IMR-90 (cell line): ENCODE measurements around the gene MRGPRF. TPM values are rescaled to one million over a fixed set of nuclear protein-coding genes. Genes with fewer than 3 reads are reported as not detected.

Source experiments
- ATAC-seq: fragments of 200-7000 bp; cut with Tn5 transposase; 2 replicates; pipeline ENCODE4 v1.9.1; 2020; ENCODE audit warnings: low read depth, mild to moderate bottlenecking, moderate library complexity
- BruUV-seq: library from RNA; stranded (reverse); fragments of 400-500 nt; replicated peaks from 2 replicates; lab custom pipeline; 2021; lab: Mats Ljungman, UMichigan
- CTCF ChIA-PET: fragments of 300-600 bp; formaldehyde crosslinking; extraction: SDS; loops from one replicate; lab custom pipeline; 2021; ENCODE audit warnings: antibody characterized with exemption; lab: Yijun Ruan, JAX
- POLR2A ChIA-PET: fragments of 300-600 bp; sonication (Branson Sonifier 250); formaldehyde crosslinking; loops from one replicate; lab custom pipeline; 2022; ENCODE audit warnings: antibody characterized with exemption; ENCODE audit not compliant: unreplicated experiment; lab: Charles Lee
- DNase-seq: peaks from one replicate; pipeline ENCODE4 v3.0.0; 2013
- H2AFZ ChIP-seq: replicated peaks from 2 replicates; pipeline ENCODE3; 2013; ENCODE audit warnings: low read length, mild to moderate bottlenecking; ENCODE audit not compliant: poor library complexity
- H2AK5ac ChIP-seq: 2 replicates; pipeline ENCODE4 v1.6.1; 2013; ENCODE audit warnings: low read depth, low read length, inconsistent platforms
- H2AK9ac ChIP-seq: replicated peaks from 2 replicates; pipeline ENCODE3; 2013; ENCODE audit warnings: mild to moderate bottlenecking, low read depth, low read length, moderate library complexity; ENCODE audit not compliant: poor library complexity
- H2BK120ac ChIP-seq: 2 replicates; pipeline ENCODE4 v1.6.1; 2013; ENCODE audit warnings: low read depth, low read length, inconsistent platforms
- H2BK15ac ChIP-seq: 3 replicates; pipeline ENCODE4 v1.6.1; 2013; ENCODE audit warnings: low read depth, low read length, inconsistent platforms
- H2BK20ac ChIP-seq: 2 replicates; pipeline ENCODE4 v1.6.1; 2013; ENCODE audit warnings: low read depth, mild to moderate bottlenecking, inconsistent platforms, low read length, moderate library complexity
- H2BK5ac ChIP-seq: 2 replicates; pipeline ENCODE4 v1.6.1; 2013; ENCODE audit warnings: mild to moderate bottlenecking, low read depth, low read length, inconsistent platforms; ENCODE audit not compliant: poor library complexity, severe bottlenecking
- H3K14ac ChIP-seq: replicated peaks from 2 replicates; pipeline ENCODE4 v1.6.1; 2013; ENCODE audit warnings: low read depth, low read length, inconsistent platforms
- H3K18ac ChIP-seq: 2 replicates; pipeline ENCODE4 v1.6.1; 2013; ENCODE audit warnings: low read depth, low read length, control low read depth
- H3K23ac ChIP-seq: 2 replicates; pipeline ENCODE4 v1.6.1; 2013; ENCODE audit warnings: low read depth, low read length, inconsistent platforms
- H3K27ac ChIP-seq: 2 replicates; pipeline ENCODE4 v1.5.1; 2013; ENCODE audit warnings: mild to moderate bottlenecking, control low read depth, low read length; ENCODE audit not compliant: insufficient read depth
- H3K27me3 ChIP-seq: 2 replicates; pipeline ENCODE4 v1.6.1; 2013; ENCODE audit warnings: low read length; ENCODE audit not compliant: control insufficient read depth, insufficient read depth
- H3K36me3 ChIP-seq: 2 replicates; pipeline ENCODE4 v1.6.1; 2013; ENCODE audit warnings: low read length, mixed read lengths; ENCODE audit not compliant: control insufficient read depth, insufficient read depth
- H3K4ac ChIP-seq: 2 replicates; pipeline ENCODE4 v1.6.1; 2013; ENCODE audit warnings: low read depth, low read length, inconsistent platforms
- H3K4me1 ChIP-seq: 2 replicates; pipeline ENCODE4 v1.6.1; 2013; ENCODE audit warnings: low read length, mixed read lengths; ENCODE audit not compliant: control insufficient read depth, insufficient read depth
- H3K4me2 ChIP-seq: 2 replicates; pipeline ENCODE4 v1.6.1; 2013; ENCODE audit warnings: low read depth, mild to moderate bottlenecking, control low read depth, low read length, moderate library complexity
- H3K4me3 ChIP-seq: 2 replicates; pipeline ENCODE4 v1.5.1; 2013; ENCODE audit warnings: low read depth, mild to moderate bottlenecking, control low read depth, low read length, moderate library complexity; ENCODE audit not compliant: insufficient read depth
- H3K56ac ChIP-seq: 2 replicates; pipeline ENCODE4 v1.6.1; 2013; ENCODE audit warnings: low read length, inconsistent platforms; ENCODE audit not compliant: insufficient read depth; ENCODE audit errors: extremely low read depth
- H3K79me1 ChIP-seq, 2 experiments: 2 replicates each; pipeline ENCODE4 v1.6.1; 2013; ENCODE audit warnings: low read length in 2 of 2, inconsistent platforms in 1 of 2, low read depth in 1 of 2
- H3K9ac ChIP-seq: 2 replicates; pipeline ENCODE4 v1.6.1; 2013; ENCODE audit warnings: low read depth, low read length, control low read depth
- H3K9me1 ChIP-seq: 2 replicates; pipeline ENCODE4 v1.6.1; 2013; ENCODE audit warnings: low read length, inconsistent platforms; ENCODE audit not compliant: insufficient read depth
- H3K9me3 ChIP-seq: 2 replicates; pipeline ENCODE4 v1.6.1; 2013; ENCODE audit warnings: low read length; ENCODE audit not compliant: control insufficient read depth, insufficient read depth
- H4K20me1 ChIP-seq: 2 replicates; pipeline ENCODE4 v1.6.1; 2013; ENCODE audit warnings: low read length, inconsistent platforms; ENCODE audit not compliant: insufficient read depth
- H4K5ac ChIP-seq: 2 replicates; pipeline ENCODE4 v1.6.1; 2013; ENCODE audit warnings: mild to moderate bottlenecking, low read depth, low read length, control low read depth
- H4K8ac ChIP-seq, 2 experiments: 2 replicates each; pipeline ENCODE4 v1.6.1; 2013; ENCODE audit warnings: low read depth in 2 of 2, low read length in 2 of 2, control low read depth in 1 of 2, inconsistent platforms in 1 of 2
- H4K91ac ChIP-seq: 2 replicates; pipeline ENCODE4 v1.6.1; 2013; ENCODE audit warnings: low read depth, low read length, inconsistent platforms; ENCODE audit not compliant: insufficient read depth
- BHLHE40 ChIP-seq: fragments of 150-350 bp; IDR thresholded peaks from 2 replicates; pipeline ENCODE4 v1.6.1; 2016; ENCODE audit warnings: mild to moderate bottlenecking, low read depth, low read length
- CEBPB ChIP-seq: IDR thresholded peaks from 2 replicates; pipeline ENCODE4 v1.6.1; 2012; ENCODE audit warnings: low read depth, low read length, improper control_type of control experiment
- CHD1 ChIP-seq: IDR thresholded peaks from 2 replicates; pipeline ENCODE4 v1.6.1; 2012; ENCODE audit warnings: low read depth, low read length, improper control_type of control experiment
- CTCF ChIP-seq: conservative IDR thresholded peaks from 2 replicates; pipeline ENCODE4 v1.5.1; 2012; ENCODE audit warnings: mild to moderate bottlenecking, low read depth, low read length, improper control_type of control experiment
- ELK1 ChIP-seq: fragments of 150-350 bp; IDR thresholded peaks from 2 replicates; pipeline ENCODE4 v1.6.1; 2016; ENCODE audit warnings: low read depth, mild to moderate bottlenecking, low read length, moderate library complexity, borderline replicate concordance
- FOS ChIP-seq: fragments of 150-350 bp; IDR thresholded peaks from 2 replicates; pipeline ENCODE4 v1.6.1; 2016; ENCODE audit warnings: low read depth, low read length
- MAFK ChIP-seq: IDR thresholded peaks from 2 replicates; pipeline ENCODE4 v1.6.1; 2012; ENCODE audit warnings: low read depth, low read length, improper control_type of control experiment
- MAZ ChIP-seq: IDR thresholded peaks from 2 replicates; pipeline ENCODE4 v1.6.1; 2012; ENCODE audit warnings: low read depth, mild to moderate bottlenecking, low read length, improper control_type of control experiment, moderate library complexity, borderline replicate concordance
- MXI1 ChIP-seq: IDR thresholded peaks from 2 replicates; pipeline ENCODE4 v1.6.1; 2012; ENCODE audit warnings: low read depth, mild to moderate bottlenecking, low read length, moderate library complexity, borderline replicate concordance
- NFE2L2 ChIP-seq: fragments of 150-350 bp; IDR thresholded peaks from 2 replicates; pipeline ENCODE4 v1.6.1; 2016; ENCODE audit warnings: low read depth, mild to moderate bottlenecking, low read length
- RAD21 ChIP-seq: IDR thresholded peaks from 2 replicates; pipeline ENCODE4 v1.6.1; 2012; ENCODE audit warnings: low read length, improper control_type of control experiment
- RCOR1 ChIP-seq: IDR thresholded peaks from 2 replicates; pipeline ENCODE4 v1.6.1; 2012; ENCODE audit warnings: mild to moderate bottlenecking, low read length, improper control_type of control experiment; ENCODE audit not compliant: insufficient replicate concordance
- SMC3 ChIP-seq: fragments of 150-350 bp; IDR thresholded peaks from 2 replicates; pipeline ENCODE4 v1.6.1; 2016; ENCODE audit warnings: low read depth, mild to moderate bottlenecking, antibody characterized with exemption, low read length, moderate library complexity
- USF2 ChIP-seq: fragments of 150-350 bp; IDR thresholded peaks from 2 replicates; pipeline ENCODE4 v1.6.1; 2017; ENCODE audit warnings: mild to moderate bottlenecking, antibody characterized with exemption, low read length, low read depth
- WGBS, 2 experiments: methylation state at CpG; one replicate each; pipeline versions ENCODE4 v1.1.5 to v1.1.7; 2013; ENCODE audit warnings: missing lambda C conversion rate in 2 of 2; ENCODE audit not compliant: insufficient read length in 1 of 2; ENCODE audit errors: extremely low coverage in 2 of 2; 5-methylcytosine and 5-hydroxymethylcytosine counted together
- dilution Hi-C: fragments of 300-500 bp; cut with HindIII; formaldehyde crosslinking; loops from one replicate; pipeline ENCODE4 v1.14.3; 2018; ENCODE audit warnings: low sequenced_read_pairs; ENCODE audit not compliant: unreplicated experiment
- in situ Hi-C: fragments of 300-500 bp; cut with MboI; formaldehyde crosslinking; loops from 3 replicates; pipeline ENCODE4 v1.14.3; 2019; ENCODE audit warnings: low sequenced_read_pairs, inconsistent platforms, mixed read lengths
- intact Hi-C: fragments of 100-400 bp; cut with micrococcal nuclease; formaldehyde crosslinking; loops from 2 replicates; pipeline ENCODE4 v1.10.0; 2022
- polyA plus RNA-seq, 3 experiments: library from polyadenylated mRNA; depleted of rRNA; stranded (reverse); fragments of >200 nt; gene quantifications; 2 replicates each; pipeline ENCODE4 v1.2.3, GENCODE V29; 2012; ENCODE audit warnings: low replicate concordance in 1 of 3
- total RNA-seq: library from RNA; depleted of rRNA; stranded (reverse); fragments of >200 nt; gene quantifications from 2 replicates; pipeline ENCODE4 v1.2.3, GENCODE V29; 2012

Gene MRGPRF
- total and polyA plus RNA-seq, 2 of the 4 experiments (the other 2 are of a cell fraction): 6.3 to 28.8 TPM

GRCh38 chr11:69035150-69035945, 22.3 kb upstream of the MRGPRF start:
- H3K9me1 ChIP-seq: peaks cover 9% of the 10 kb centered on the region
- no peak for TF ChIP-seq MAFK
- no peak for TF ChIP-seq CHD1
- TF ChIP-seq CEBPB: no peak
- no peak for TF ChIP-seq ELK1
- no peak for TF ChIP-seq RCOR1
- no peak for TF ChIP-seq FOS
- TF ChIP-seq MXI1: no peak
- no peak for TF ChIP-seq MAZ
- no peak for TF ChIP-seq BHLHE40
- no peak for TF ChIP-seq USF2
- no peak for TF ChIP-seq SMC3
- no peak for TF ChIP-seq CTCF
- TF ChIP-seq NFE2L2: no peak
- no peak for TF ChIP-seq RAD21
- no peak overlapping the region for H4K5ac ChIP-seq
- peaks cover 3% of the 10 kb centered on the region for H3K27me3 ChIP-seq
- WGBS, 2 experiments: 59% methylated on average over 13 of the region's 21 CpGs; no CpG with 5 or more reads in 1 of the 2 experiments
- H3K4ac ChIP-seq: no peak overlapping the region; the same call in 1 of the 2 replicates
- no peak overlapping the region for H3K4me2 ChIP-seq
- POLR2A ChIA-PET: no interaction called here
- no peak overlapping the region for H3K18ac ChIP-seq
- H2BK5ac ChIP-seq: no peak overlapping the region
- H4K20me1 ChIP-seq: no peaks in the 10 kb centered on the region
- H2BK20ac ChIP-seq: no peak overlapping the region
- H2AFZ ChIP-seq: peak overlapping the region; percentile 81
- peaks cover 10% of the 10 kb centered on the region for H3K4me1 ChIP-seq
- 0 out of 2 replicates have a peak overlapping the region, but pooled peaks have one; percentile 49 for H2BK120ac ChIP-seq
- no TSS peak for BruUV-seq
- 0 out of 2 replicates have a peak overlapping the region, but pooled peaks have one; percentile 90 for H2AK5ac ChIP-seq
- H3K9ac ChIP-seq: no peak overlapping the region
- no peaks in the 10 kb centered on the region for H3K79me1 ChIP-seq
- no peaks in the 10 kb centered on the region for H3K9me3 ChIP-seq
- no peak overlapping the region for H3K56ac ChIP-seq
- dilution Hi-C loops (no loop called here), in situ Hi-C loops (no loop called here), intact Hi-C loops (no loop called here)
- H3K14ac ChIP-seq: peak overlapping the region; percentile 93; the same call in 1 of the 2 replicates
- H2AK9ac ChIP-seq: no peak overlapping the region
- DNase-seq (no peak), ATAC-seq (peak; percentile 24; the same call in 1 of the 2 replicates)
- no peak overlapping the region for H3K23ac ChIP-seq
- no peak overlapping the region for H3K27ac ChIP-seq
- CTCF ChIA-PET: no interaction called here
- H3K4me3 ChIP-seq: no peak overlapping the region
- no peaks in the 10 kb centered on the region for H3K36me3 ChIP-seq
- peak overlapping the region in 1 of 2 experiments; percentile 41; a peak in 1 of 4 replicates for H4K8ac ChIP-seq
- H2BK15ac ChIP-seq: no peak overlapping the region
- H4K91ac ChIP-seq: no peak overlapping the region
